Measurements from ENCODE around the gene ABCC9. TPM values are rescaled to one million over a fixed set of nuclear protein-coding genes. Genes with fewer than 3 reads are reported as not detected.

The ABCC9 gene
- total and polyA plus RNA-seq, 2 experiments from 2014 or later = 12.7 to 44.3 TPM

DNA sequence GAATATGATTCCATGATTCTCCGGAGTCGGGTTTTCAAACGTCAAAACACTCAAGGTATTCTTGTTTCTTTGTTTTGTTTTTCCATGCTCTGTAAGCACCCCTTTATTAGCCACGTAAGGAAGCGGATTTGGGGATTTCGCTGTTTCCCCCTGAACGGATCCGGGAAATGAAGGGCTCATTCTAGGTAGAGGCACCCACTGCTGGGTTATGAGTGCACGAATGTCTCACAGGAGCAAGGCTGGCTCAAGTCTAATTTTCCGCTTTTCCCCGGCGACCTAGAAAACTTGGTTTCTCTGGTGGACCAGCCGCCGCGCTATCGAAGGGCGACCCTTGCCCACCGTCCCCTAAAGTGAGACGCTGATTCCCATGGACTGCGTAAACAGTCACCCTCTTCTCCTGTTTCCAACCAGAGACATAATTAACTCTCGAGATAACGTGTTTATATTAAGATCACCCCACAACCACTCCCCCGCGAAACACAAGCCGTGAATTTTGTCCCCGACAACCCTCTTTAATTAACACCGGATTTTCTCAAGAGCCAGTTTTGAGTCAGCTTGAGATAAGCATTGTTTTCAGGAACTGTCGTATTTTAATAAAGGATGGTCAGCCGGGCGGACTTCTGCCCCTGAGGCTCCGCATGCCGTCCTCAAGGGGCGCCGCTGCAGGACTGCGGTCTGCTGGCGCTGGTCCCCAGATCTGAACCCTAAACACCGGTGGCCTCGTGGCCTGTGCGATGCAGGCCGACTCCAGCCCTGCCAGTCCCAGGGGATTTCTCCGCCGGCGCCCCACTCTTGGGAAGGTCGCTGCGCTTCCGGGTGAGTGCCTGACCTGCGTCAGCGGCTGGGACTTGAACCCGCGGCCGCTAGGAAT lies 515 bp upstream of the ABCC9 start:
- no peaks in the 10 kb centered on the region for H3K27me3 ChIP-seq (replicated peaks; ENCODE audit: insufficient read depth)
- no peak for TF ChIP-seq EZH2phosphoT487 (IDR thresholded peaks at IDR 0.05; ENCODE audit: insufficient read depth, low read depth)
- no peak for TF ChIP-seq EZH2 (IDR thresholded peaks at IDR 0.05; ENCODE audit: insufficient read depth, poor library complexity, severe bottlenecking)
- no peaks in the 10 kb centered on the region for H3K9me2 ChIP-seq (ENCODE audit: insufficient read depth)
- peak overlapping the region; percentile 97 for H3K4me2 ChIP-seq (ENCODE audit: unreplicated experiment)
- peaks cover 24% of the 10 kb centered on the region; the same call in 1 of the 2 replicates for H3K79me2 ChIP-seq (ENCODE audit: insufficient read depth)
- peak; percentile 90 for DNase-seq
- H4K20me1 ChIP-seq (ENCODE audit: insufficient read depth) = no peaks in the 10 kb centered on the region
- peak overlapping the region; percentile 75 for H3K4me3 ChIP-seq
- 1% methylated on average over 51 of the region's 51 CpGs for WGBS, 2 experiments (ENCODE audit: low coverage in 1 of 2, low lambda C conversion rate in 2 of 2, missing lambda C conversion rate in 2 of 2)
- H3K9ac ChIP-seq = peak overlapping the region; percentile 83
- in situ Hi-C loops (cut with MboI) = no loop called here
- peaks cover 9% of the 10 kb centered on the region; the same call in 1 of the 2 replicates for H3F3A ChIP-seq (ENCODE audit: insufficient read depth)
- H2AFZ ChIP-seq = peak overlapping the region; percentile 91
- H3K36me3 ChIP-seq (ENCODE audit: low read depth) = no peaks in the 10 kb centered on the region
- H3K4me1 ChIP-seq (ENCODE audit: insufficient read depth) = peaks cover 6% of the 10 kb centered on the region; the same call in 1 of the 2 replicates
- H3K9me3 ChIP-seq (ENCODE audit: low read depth) = no peaks in the 10 kb centered on the region
- peak overlapping the region; percentile 68 for H3K27ac ChIP-seq

DNA sequence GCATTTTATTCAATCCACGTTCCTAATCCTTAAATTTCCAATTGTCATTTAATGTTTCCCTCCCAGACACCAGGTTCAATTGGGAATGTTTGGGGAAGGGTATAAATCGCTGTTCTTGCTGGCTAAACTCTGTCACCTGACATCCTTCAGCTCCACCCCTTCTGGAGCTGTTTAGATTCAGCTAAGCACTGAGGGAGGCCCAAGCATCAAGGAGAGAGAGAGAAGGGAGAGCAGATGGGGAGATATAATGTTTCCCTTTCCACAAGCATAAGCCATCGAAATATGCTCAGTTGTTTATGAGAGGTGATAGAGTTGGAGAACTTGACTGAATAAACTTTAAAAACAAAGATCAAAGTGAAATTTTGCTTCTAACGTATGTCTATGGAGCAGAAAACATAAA lies 1.8 kb downstream of the ABCC9 start:
- Histone ChIP-seq H2AFZ (peak overlapping the region; percentile 91; the same call in 1 of the 2 replicates), H3K9me3 (ENCODE audit: low read depth) (no peaks in the 10 kb centered on the region), H4K20me1 (ENCODE audit: insufficient read depth) (no peaks in the 10 kb centered on the region), H3K36me3 (ENCODE audit: low read depth) (peaks cover 4% of the 10 kb centered on the region; the same call in 1 of the 2 replicates), H3F3A (ENCODE audit: insufficient read depth) (peaks cover 15% of the 10 kb centered on the region), H3K4me1 (ENCODE audit: insufficient read depth) (peaks cover 11% of the 10 kb centered on the region), H3K4me2 (ENCODE audit: unreplicated experiment) (peak overlapping the region; percentile 97), H3K79me2 (ENCODE audit: insufficient read depth) (peaks cover 24% of the 10 kb centered on the region; the same call in 1 of the 2 replicates), H3K27ac (no peak overlapping the region), H3K9me2 (ENCODE audit: insufficient read depth) (no peaks in the 10 kb centered on the region), H3K4me3 (peak overlapping the region; percentile 75), H3K9ac (no peak overlapping the region), H3K27me3 (replicated peaks; ENCODE audit: insufficient read depth) (no peaks in the 10 kb centered on the region)
- 88 to 93% methylated on average over 4 of the region's 4 CpGs for WGBS, 2 experiments (ENCODE audit: low coverage in 1 of 2, low lambda C conversion rate in 2 of 2, missing lambda C conversion rate in 2 of 2)
- peak; percentile 10 for DNase-seq
- in situ Hi-C loops (cut with MboI) = no loop called here
- no peak for TF ChIP-seq EZH2 (IDR thresholded peaks at IDR 0.05; ENCODE audit: insufficient read depth, poor library complexity, severe bottlenecking)

DNA sequence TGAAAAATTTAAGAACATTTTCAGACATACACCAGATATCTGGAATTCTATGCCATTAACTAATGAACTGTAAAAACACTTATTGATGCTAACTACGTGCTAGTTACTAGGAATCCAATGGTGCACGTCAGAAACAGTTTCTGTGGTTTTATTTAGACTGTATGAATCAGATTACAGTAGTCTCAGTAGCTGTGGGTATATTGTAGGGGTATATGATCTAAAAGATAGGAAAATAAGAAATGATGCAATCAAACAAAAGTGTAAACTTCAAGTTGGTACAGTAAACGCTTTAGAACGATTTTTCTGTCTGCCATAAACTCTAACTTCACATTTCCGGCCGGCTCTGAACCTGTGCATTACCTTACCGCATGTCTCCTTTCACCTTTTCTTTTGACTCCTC lies 2.3 kb downstream of the ABCC9 start:
- Histone ChIP-seq H3F3A (ENCODE audit: insufficient read depth) (peaks cover 21% of the 10 kb centered on the region), H3K9ac (no peak overlapping the region), H3K27ac (no peak overlapping the region), H3K79me2 (ENCODE audit: insufficient read depth) (peaks cover 24% of the 10 kb centered on the region; the same call in 1 of the 2 replicates), H3K4me2 (ENCODE audit: unreplicated experiment) (peak overlapping the region; percentile 97), H3K4me3 (no peak overlapping the region), H4K20me1 (ENCODE audit: insufficient read depth) (no peaks in the 10 kb centered on the region), H3K4me1 (ENCODE audit: insufficient read depth) (peaks cover 17% of the 10 kb centered on the region), H3K27me3 (replicated peaks; ENCODE audit: insufficient read depth) (no peaks in the 10 kb centered on the region), H3K9me3 (ENCODE audit: low read depth) (no peaks in the 10 kb centered on the region), H3K36me3 (ENCODE audit: low read depth) (peaks cover 4% of the 10 kb centered on the region; the same call in 1 of the 2 replicates), H3K9me2 (ENCODE audit: insufficient read depth) (no peaks in the 10 kb centered on the region), H2AFZ (no peak overlapping the region)
- DNase-seq = no peak
- in situ Hi-C loops (cut with MboI) = no loop called here
- 92 to 94% methylated on average over 7 of the region's 7 CpGs for WGBS, 2 experiments (ENCODE audit: low coverage in 1 of 2, low lambda C conversion rate in 2 of 2, missing lambda C conversion rate in 2 of 2)
- TF ChIP-seq EZH2phosphoT487 (IDR thresholded peaks at IDR 0.05; ENCODE audit: insufficient read depth, low read depth) = no peak
- no peak for TF ChIP-seq EZH2 (IDR thresholded peaks at IDR 0.05; ENCODE audit: insufficient read depth, poor library complexity, severe bottlenecking)

DNA sequence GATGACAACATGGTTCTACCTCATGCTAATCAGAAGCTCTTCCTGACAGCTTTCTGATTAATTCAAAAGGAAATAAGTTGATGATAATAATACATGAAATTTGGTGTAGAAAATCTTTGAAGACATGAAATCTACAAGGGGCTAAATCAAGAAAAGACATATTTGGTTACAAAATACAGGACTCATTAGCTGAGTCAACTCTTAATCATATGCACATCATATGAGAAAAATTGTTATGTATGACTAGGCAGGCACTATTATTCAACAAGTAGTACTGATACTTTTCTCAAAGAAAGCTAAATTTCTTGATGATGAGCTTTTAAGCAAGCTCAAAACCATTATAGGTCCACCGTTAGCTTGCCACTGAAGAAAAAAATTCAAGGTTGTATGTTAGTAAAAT lies 7.1 kb downstream of the ABCC9 start:
- in situ Hi-C loops (cut with MboI) = no loop called here
- no peak overlapping the region for H3K9ac ChIP-seq
- peak; percentile 81 for DNase-seq
- peak overlapping the region; percentile 9; the same call in 1 of the 2 replicates for H2AFZ ChIP-seq
- H3K79me2 ChIP-seq (ENCODE audit: insufficient read depth) = peaks cover 17% of the 10 kb centered on the region; the same call in 1 of the 2 replicates
- no peaks in the 10 kb centered on the region for H3K9me2 ChIP-seq (ENCODE audit: insufficient read depth)
- H3K4me3 ChIP-seq = no peak overlapping the region
- H3K27ac ChIP-seq = peak overlapping the region; percentile 68
- 13 to 25% methylated on average over 1 of the region's 1 CpG for WGBS, 2 experiments (ENCODE audit: low coverage in 1 of 2, low lambda C conversion rate in 2 of 2, missing lambda C conversion rate in 2 of 2)
- peak overlapping the region; percentile 58 for H3K4me2 ChIP-seq (ENCODE audit: unreplicated experiment)
- no peaks in the 10 kb centered on the region for H4K20me1 ChIP-seq (ENCODE audit: insufficient read depth)
- TF ChIP-seq EZH2 (IDR thresholded peaks at IDR 0.05; ENCODE audit: insufficient read depth, poor library complexity, severe bottlenecking) (no peak), EZH2phosphoT487 (IDR thresholded peaks at IDR 0.05; ENCODE audit: insufficient read depth, low read depth) (peak; percentile 89)
- H3K9me3 ChIP-seq (ENCODE audit: low read depth) = no peaks in the 10 kb centered on the region
- peaks cover 16% of the 10 kb centered on the region for H3K4me1 ChIP-seq (ENCODE audit: insufficient read depth)
- H3K36me3 ChIP-seq (ENCODE audit: low read depth) = peaks cover 19% of the 10 kb centered on the region; the same call in 1 of the 2 replicates
- H3K27me3 ChIP-seq (replicated peaks; ENCODE audit: insufficient read depth) = no peaks in the 10 kb centered on the region
- H3F3A ChIP-seq (ENCODE audit: insufficient read depth) = peaks cover 16% of the 10 kb centered on the region

Measured in GM23248 (cell line).